Measurements from ENCODE around the gene FBL.
"Not testable (repeated sequence)": the region's sequence is repeated elsewhere in the genome, so short reads cannot be mapped to it uniquely, and the experiment has no call there.

The FBL gene

GRCh38 chr19:39819786-39820185 is 26.4 kb downstream of the FBL start:
- DNase-seq = no peak

- DNase-seq = no peak
These were observed 27.5 kb downstream of the FBL start for GRCh38 chr19:39818626-39819097.

GRCh38 chr19:39817888-39818561 is 28.2 kb downstream of the FBL start:
- no peak for DNase-seq

- no peak for DNase-seq
These were observed 29.7 kb downstream of the FBL start for GRCh38 chr19:39816287-39817048.

GRCh38 chr19:39814595-39814994 is 31.6 kb downstream of the FBL start:
- DNase-seq = no peak

- not testable (repeated sequence) for DNase-seq
These were observed 32.1 kb downstream of the FBL start for GRCh38 chr19:39814111-39814510.

GRCh38 chr19:39813264-39813993 is 32.8 kb downstream of the FBL start:
- no peak for DNase-seq

- DNase-seq = no peak
These were observed 35.1 kb downstream of the FBL start for GRCh38 chr19:39811064-39811463.

- no peak for DNase-seq
These were observed 35.8 kb downstream of the FBL start for GRCh38 chr19:39810424-39810823.

- no peak for DNase-seq
These were observed 36.8 kb downstream of the FBL start for GRCh38 chr19:39809368-39809767.

GRCh38 chr19:39808688-39809087 is 37.5 kb downstream of the FBL start:
- DNase-seq = not testable (repeated sequence)

GRCh38 chr19:39807846-39808364 is 38.3 kb downstream of the FBL start:
- no peak for DNase-seq

GRCh38 chr19:39805104-39805503 is 41.1 kb downstream of the FBL start:
- DNase-seq = no peak

GRCh38 chr19:39802958-39803357 is 43.2 kb downstream of the FBL start:
- no peak for DNase-seq

GRCh38 chr19:39797083-39797482 is 49.1 kb downstream of the FBL start:
- DNase-seq = no peak

GRCh38 chr19:39796000-39796498 is 50.1 kb downstream of the FBL start:
- DNase-seq = no peak

GRCh38 chr19:39795001-39795400 is 51.2 kb downstream of the FBL start:
- no peak for DNase-seq

GRCh38 chr19:39792999-39793546 is 53.1 kb downstream of the FBL start:
- DNase-seq = peak; percentile 58 to 67

- DNase-seq = no peak
These were observed 57.9 kb downstream of the FBL start for GRCh38 chr19:39788244-39788643.

Measured in stimulated activated CD4-positive, alpha-beta T cell treated with anti-CD3 and anti-CD28 coated beads, Interleukin-4, amount 100 ng/mL, for 4 hours (primary cell).